PC-9 (cell line): ENCODE results near the gene ITM2B. TPM values are rescaled to one million over a fixed set of nuclear protein-coding genes. Genes with fewer than 3 reads are reported as not detected.

Experiments
- BruUV-seq: library from RNA; stranded (reverse); fragments of 400-500 nt; replicated peaks from 2 replicates; lab custom pipeline; 2021; lab: Mats Ljungman, UMichigan
- CTCF ChIA-PET: fragments of 300-600 bp; sonication (Branson Sonifier 250); formaldehyde crosslinking; loops from one replicate; lab custom pipeline; 2022; ENCODE audit warnings: antibody characterized with exemption; lab: Charles Lee
- POLR2A ChIA-PET: fragments of 300-600 bp; sonication (Branson Sonifier 250); formaldehyde crosslinking; loops from one replicate; lab custom pipeline; 2022; ENCODE audit warnings: antibody characterized with exemption; ENCODE audit not compliant: unreplicated experiment; lab: Charles Lee
- DNase-seq, 2 experiments: peaks; one replicate each; pipeline versions ENCODE4 v3.0.0 to v3.0.0-alpha.2; 2015 to 2022; ENCODE audit warnings: mixed read lengths in 1 of 2
- H2AFZ ChIP-seq: fragments of 200-600 bp; sonication (generic); 2 replicates; pipeline ENCODE4 v1.8.1; 2017; ENCODE audit warnings: antibody characterized with exemption
- H3F3A ChIP-seq: fragments of 200-600 bp; sonication (generic); 2 replicates; pipeline ENCODE4 v1.8.1; 2017; ENCODE audit warnings: antibody characterized with exemption, mild to moderate bottlenecking, low read depth; ENCODE audit not compliant: insufficient read depth
- H3K27ac ChIP-seq: fragments of 200-600 bp; sonication (generic); 2 replicates; pipeline ENCODE4 v1.6.1; 2016; ENCODE audit warnings: mixed run types
- H3K27me3 ChIP-seq: fragments of 200-600 bp; sonication (generic); 2 replicates; pipeline ENCODE4 v1.6.1; 2016; ENCODE audit warnings: low read depth, mixed run types; ENCODE audit not compliant: insufficient read depth
- H3K36me3 ChIP-seq: fragments of 200-600 bp; sonication (generic); 2 replicates; pipeline ENCODE4 v1.6.1; 2016; ENCODE audit warnings: low read depth, mixed run types
- H3K4me1 ChIP-seq: fragments of 200-600 bp; sonication (generic); replicated peaks from 2 replicates; pipeline ENCODE4 v1.6.1; 2016; ENCODE audit warnings: mixed run types; ENCODE audit not compliant: insufficient read depth
- H3K4me2 ChIP-seq: fragments of 200-600 bp; sonication (generic); 2 replicates; pipeline ENCODE4 v1.6.1; 2017; ENCODE audit warnings: mixed run types
- H3K4me3 ChIP-seq: fragments of 200-600 bp; sonication (generic); 2 replicates; pipeline ENCODE4 v1.6.1; 2016; ENCODE audit warnings: mixed run types
- H3K79me2 ChIP-seq: fragments of 200-600 bp; sonication (generic); 2 replicates; pipeline ENCODE4 v1.6.1; 2017; ENCODE audit warnings: low read depth, mixed run types
- H3K9me2 ChIP-seq: fragments of 200-600 bp; sonication (generic); 2 replicates; pipeline ENCODE4 v1.8.1; 2017; ENCODE audit warnings: mild to moderate bottlenecking; ENCODE audit not compliant: insufficient read depth
- H3K9me3 ChIP-seq: fragments of 200-600 bp; sonication (generic); 2 replicates; pipeline ENCODE4 v1.8.1; 2016; ENCODE audit warnings: low read depth; ENCODE audit not compliant: insufficient read depth
- H4K20me1 ChIP-seq: fragments of 200-600 bp; sonication (generic); 2 replicates; pipeline ENCODE4 v1.8.1; 2017; ENCODE audit not compliant: insufficient read depth
- CTCF ChIP-seq: fragments of 200-600 bp; sonication (generic); conservative IDR thresholded peaks from 2 replicates; pipeline ENCODE4 v1.6.1; 2017; ENCODE audit warnings: mixed run types, antibody characterized with exemption, mild to moderate bottlenecking, moderate library complexity
- EZH2 ChIP-seq: fragments of 200-600 bp; sonication (generic); IDR thresholded peaks from 2 replicates; pipeline ENCODE4 v1.8.0; 2017; ENCODE audit warnings: antibody characterized with exemption, low read depth
- intact Hi-C: fragments of 100-400 bp; cut with micrococcal nuclease; formaldehyde crosslinking; loops from one replicate; pipeline ENCODE4 v1.10.0; 2022; ENCODE audit not compliant: unreplicated experiment
- total RNA-seq: library from RNA; stranded (reverse); gene quantifications from 2 replicates; pipeline ENCODE4 v1.2.3, GENCODE V29; 2021

The ITM2B gene
- total RNA-seq, 1 experiment from 2014 or later, result 155 TPM

- no peaks in the 10 kb centered on the region for H3K27me3 ChIP-seq
- CTCF ChIA-PET, result interaction anchor here (0.5 to 0.6 kb wide), 2 partner anchors 151 to 1146 kb away, joined by 3 to 4 read pairs; no protein-coding TSS in a partner anchor
- intact Hi-C loops, result no loop called here
- no peaks in the 10 kb centered on the region for H3K4me1 ChIP-seq
- no TSS peak for BruUV-seq
- H3K4me2 ChIP-seq, result no peak overlapping the region
- no peak overlapping the region for H3K4me3 ChIP-seq
- no peaks in the 10 kb centered on the region for H3K79me2 ChIP-seq
- H2AFZ ChIP-seq, result no peak overlapping the region
- POLR2A ChIA-PET, result interaction anchor here (0.6 kb wide), 1 partner anchor 56 kb away, joined by 3 read pairs; no protein-coding TSS in a partner anchor
- H4K20me1 ChIP-seq, result no peaks in the 10 kb centered on the region
- no peak for DNase-seq
- H3K36me3 ChIP-seq, result no peaks in the 10 kb centered on the region
- H3K9me2 ChIP-seq, result no peaks in the 10 kb centered on the region
- no peaks in the 10 kb centered on the region for H3F3A ChIP-seq
- no peak overlapping the region for H3K27ac ChIP-seq
- TF ChIP-seq EZH2, result no peak
- no peak for TF ChIP-seq CTCF
- H3K9me3 ChIP-seq, result no peaks in the 10 kb centered on the region
Observed at GRCh38 chr13:48291730-48292129, 58.7 kb downstream of the ITM2B start.

GRCh38 chr13:48292650-48293049 lies 59.6 kb downstream of the ITM2B start:
- CTCF ChIA-PET, result no interaction called here
- H3K4me1 ChIP-seq, result no peaks in the 10 kb centered on the region
- intact Hi-C loops, result no loop called here

DNA sequence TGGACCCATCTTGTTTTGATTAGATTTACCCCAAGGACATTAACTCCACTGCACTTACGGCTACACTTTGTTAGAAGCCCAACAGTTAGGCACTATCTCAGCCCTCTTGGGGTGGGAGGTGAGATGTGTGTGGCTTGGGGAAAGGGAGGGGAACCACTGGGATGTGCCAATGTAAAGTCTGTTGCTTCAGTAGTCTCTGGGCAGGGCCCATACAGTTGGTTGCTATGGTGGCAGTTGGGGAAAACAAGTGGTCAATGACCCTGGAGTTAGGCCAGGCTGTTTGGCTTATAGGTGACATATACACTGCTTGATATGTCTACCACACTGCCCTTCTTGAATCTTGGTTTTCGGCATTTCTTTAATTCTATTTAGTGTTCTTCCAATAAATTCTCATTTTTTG lies 61.6 kb downstream of the ITM2B start:
- H3K36me3 ChIP-seq, result no peaks in the 10 kb centered on the region
- intact Hi-C loops, result no loop called here
- no peaks in the 10 kb centered on the region for H3K9me3 ChIP-seq
- no peaks in the 10 kb centered on the region for H3K79me2 ChIP-seq
- no peaks in the 10 kb centered on the region for H3K9me2 ChIP-seq
- no peak overlapping the region for H3K4me2 ChIP-seq
- no peak overlapping the region for H3K4me3 ChIP-seq
- no peaks in the 10 kb centered on the region for H3F3A ChIP-seq
- no peak for TF ChIP-seq EZH2
- no peak for TF ChIP-seq CTCF
- no peak overlapping the region for H2AFZ ChIP-seq
- CTCF ChIA-PET, result no interaction called here
- POLR2A ChIA-PET, result no interaction called here
- no peak for DNase-seq
- no peaks in the 10 kb centered on the region for H3K4me1 ChIP-seq
- no peaks in the 10 kb centered on the region for H4K20me1 ChIP-seq
- BruUV-seq, result no TSS peak
- no peaks in the 10 kb centered on the region for H3K27me3 ChIP-seq
- H3K27ac ChIP-seq, result no peak overlapping the region

More at GRCh38 chr13:48292650-48293049, 59.6 kb downstream of the ITM2B start:
- Histone ChIP-seq H3F3A (no peaks in the 10 kb centered on the region), H3K27me3 (no peaks in the 10 kb centered on the region), H3K36me3 (no peaks in the 10 kb centered on the region), H4K20me1 (no peaks in the 10 kb centered on the region), H3K4me2 (no peak overlapping the region), H3K27ac (no peak overlapping the region), H3K9me2 (no peaks in the 10 kb centered on the region), H3K79me2 (no peaks in the 10 kb centered on the region), H3K9me3 (no peaks in the 10 kb centered on the region), H2AFZ (no peak overlapping the region), H3K4me3 (no peak overlapping the region)
- POLR2A ChIA-PET, result no interaction called here
- no peak for DNase-seq
- BruUV-seq, result no TSS peak
- no peak for TF ChIP-seq CTCF
- TF ChIP-seq EZH2, result no peak
